ENCODE results near the gene AAMP. TPM values are rescaled to one million over a fixed set of nuclear protein-coding genes. Genes with fewer than 3 reads are reported as not detected.

AAMP gene
- total and polyA plus RNA-seq, 4 donors = 82.1 to 128 (median 113) TPM

DNA sequence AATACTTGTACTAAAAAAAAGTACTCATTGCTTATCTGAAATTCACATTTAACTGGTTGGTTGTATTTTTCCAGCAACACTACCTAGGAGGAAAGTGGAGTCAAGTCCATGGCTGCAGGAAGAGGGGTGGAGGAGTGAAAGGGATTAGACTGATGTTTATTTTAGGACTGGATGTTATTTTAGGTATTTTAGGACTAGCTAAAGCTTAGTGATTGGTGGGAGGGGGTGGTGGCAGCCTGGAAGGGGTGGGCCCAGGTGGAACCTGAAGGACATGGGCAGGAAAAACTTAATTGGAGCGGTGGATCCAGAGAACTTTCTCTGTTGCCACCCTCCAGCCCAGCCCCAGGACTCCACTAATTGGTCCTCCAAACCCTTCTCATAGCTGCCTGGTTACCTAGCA is 26.3 kb upstream of the AAMP start:
- DNase-seq (ENCODE audit: low read depth in 4 of 6, low spot score in 6 of 6) = no peak
- H3K4me1 ChIP-seq (ENCODE audit: control insufficient read depth, insufficient read depth, low read length) = peaks cover 10% of the 10 kb centered on the region
- no peaks in the 10 kb centered on the region for H3K9me3 ChIP-seq (ENCODE audit: control insufficient read depth, insufficient read depth, low read length)
- no peak overlapping the region for H3K4me3 ChIP-seq (ENCODE audit: low read depth, low read length)
- H3K27ac ChIP-seq (ENCODE audit: low read depth, low read length) = no peak overlapping the region
- peaks cover 4% of the 10 kb centered on the region for H3K27me3 ChIP-seq (ENCODE audit: control insufficient read depth, insufficient read depth, low read length)
- WGBS (ENCODE audit: insufficient coverage) = 100% methylated on average over 1 of the region's 1 CpG
- H3K36me3 ChIP-seq (ENCODE audit: control insufficient read depth, insufficient read depth, low read length) = no peaks in the 10 kb centered on the region

- 86% methylated on average over 6 of the region's 7 CpGs for WGBS (ENCODE audit: insufficient coverage)
- Histone ChIP-seq H3K4me1 (ENCODE audit: control insufficient read depth, insufficient read depth, low read length) (peaks cover 19% of the 10 kb centered on the region), H3K4me3 (ENCODE audit: low read depth, low read length) (no peak overlapping the region), H3K9me3 (ENCODE audit: control insufficient read depth, insufficient read depth, low read length) (no peaks in the 10 kb centered on the region), H3K36me3 (ENCODE audit: control insufficient read depth, insufficient read depth, low read length) (no peaks in the 10 kb centered on the region), H3K27me3 (ENCODE audit: control insufficient read depth, insufficient read depth, low read length) (peaks cover 4% of the 10 kb centered on the region), H3K27ac (ENCODE audit: low read depth, low read length) (no peak overlapping the region)
- DNase-seq (ENCODE audit: low read depth in 4 of 6, low spot score in 6 of 6) = no peak
Observed at GRCh38 chr2:218295029-218295428, 25.1 kb upstream of the AAMP start.

- H3K36me3 ChIP-seq (ENCODE audit: control insufficient read depth, insufficient read depth, low read length) = no peaks in the 10 kb centered on the region
- H3K27ac ChIP-seq (ENCODE audit: low read depth, low read length) = no peak overlapping the region
- no peaks in the 10 kb centered on the region for H3K9me3 ChIP-seq (ENCODE audit: control insufficient read depth, insufficient read depth, low read length)
- peaks cover 23% of the 10 kb centered on the region for H3K4me1 ChIP-seq (ENCODE audit: control insufficient read depth, insufficient read depth, low read length)
- peaks cover 4% of the 10 kb centered on the region for H3K27me3 ChIP-seq (ENCODE audit: control insufficient read depth, insufficient read depth, low read length)
- WGBS (ENCODE audit: insufficient coverage) = 87% methylated on average over 4 of the region's 5 CpGs
- DNase-seq (ENCODE audit: low read depth in 4 of 6, low spot score in 6 of 6) = no peak
- no peak overlapping the region for H3K4me3 ChIP-seq (ENCODE audit: low read depth, low read length)
Observed at GRCh38 chr2:218294430-218295022, 24.6 kb upstream of the AAMP start.

DNA sequence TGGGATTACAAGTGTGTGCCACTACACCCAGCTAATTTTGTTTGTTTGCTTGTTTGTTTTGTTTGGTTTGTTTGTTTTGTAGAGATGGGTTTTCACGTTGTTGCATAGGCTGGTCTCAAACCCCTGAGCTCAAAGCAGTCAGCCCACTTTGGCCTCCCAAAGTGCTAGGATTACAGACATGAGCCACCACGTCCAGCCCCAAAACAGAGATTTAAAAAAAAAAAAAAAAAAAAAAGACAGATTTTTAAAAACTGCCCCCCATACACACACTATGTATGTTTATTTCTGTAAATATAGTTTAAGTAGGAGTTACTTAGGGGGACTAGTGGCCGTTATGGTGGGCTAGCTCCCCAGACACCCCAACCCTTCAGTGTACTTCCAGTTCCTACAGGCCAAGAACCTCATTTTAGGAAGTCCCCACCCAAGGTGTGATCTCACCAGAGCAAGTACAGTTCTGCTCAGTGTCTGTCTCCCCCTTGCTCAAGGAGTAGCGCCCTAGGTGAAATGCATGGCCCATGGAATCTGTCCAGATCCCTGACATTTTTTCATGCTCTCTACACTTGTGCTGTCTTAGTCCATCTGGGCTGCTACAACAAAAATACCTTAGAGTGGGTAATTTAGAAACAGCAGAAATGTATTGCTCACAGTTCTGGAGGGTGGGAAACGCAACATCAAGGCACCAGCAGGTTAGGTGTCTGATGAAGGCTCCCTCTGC is 23.9 kb upstream of the AAMP start:
- no peaks in the 10 kb centered on the region for H3K36me3 ChIP-seq (ENCODE audit: control insufficient read depth, insufficient read depth, low read length)
- peaks cover 24% of the 10 kb centered on the region for H3K4me1 ChIP-seq (ENCODE audit: control insufficient read depth, insufficient read depth, low read length)
- 0% methylated on average over 1 of the region's 5 CpGs for WGBS (ENCODE audit: insufficient coverage)
- H3K27me3 ChIP-seq (ENCODE audit: control insufficient read depth, insufficient read depth, low read length) = peaks cover 4% of the 10 kb centered on the region
- no peaks in the 10 kb centered on the region for H3K9me3 ChIP-seq (ENCODE audit: control insufficient read depth, insufficient read depth, low read length)
- H3K4me3 ChIP-seq (ENCODE audit: low read depth, low read length) = no peak overlapping the region
- DNase-seq (ENCODE audit: low read depth in 4 of 6, low spot score in 6 of 6) = no peak
- H3K27ac ChIP-seq (ENCODE audit: low read depth, low read length) = no peak overlapping the region

GRCh38 chr2:218292048-218293014 is 22.4 kb upstream of the AAMP start, which contains the start of gene TMBIM1:
TMBIM1 (minus strand) TSS chr2:218292503; CDS start chr2:218282141, 10,362 bp downstream.
- peak within 1 kb of the TSS; percentile 82 for H3K27ac ChIP-seq (ENCODE audit: low read depth, low read length)
- no peaks in the 10 kb centered on the region for H3K36me3 ChIP-seq (ENCODE audit: control insufficient read depth, insufficient read depth, low read length)
- H3K27me3 ChIP-seq (ENCODE audit: control insufficient read depth, insufficient read depth, low read length) = peaks cover 4% of the 10 kb centered on the region
- peak in 1 of 6 donors; percentile 79 for DNase-seq (ENCODE audit: low read depth in 4 of 6, low spot score in 6 of 6)
- H3K4me3 ChIP-seq (ENCODE audit: low read depth, low read length) = peak within 1 kb of the TSS; percentile 63
- peaks cover 28% of the 10 kb centered on the region for H3K4me1 ChIP-seq (ENCODE audit: control insufficient read depth, insufficient read depth, low read length)
- 13% methylated on average over 46 of the region's 63 CpGs for WGBS (ENCODE audit: insufficient coverage)
- no peaks in the 10 kb centered on the region for H3K9me3 ChIP-seq (ENCODE audit: control insufficient read depth, insufficient read depth, low read length)

GRCh38 chr2:218291318-218292047 is 21.5 kb upstream of the AAMP start:
- no peaks in the 10 kb centered on the region for H3K9me3 ChIP-seq (ENCODE audit: control insufficient read depth, insufficient read depth, low read length)
- 62% methylated on average over 7 of the region's 12 CpGs for WGBS (ENCODE audit: insufficient coverage)
- H3K27ac ChIP-seq (ENCODE audit: low read depth, low read length) = peak overlapping the region; percentile 82
- peaks cover 4% of the 10 kb centered on the region for H3K27me3 ChIP-seq (ENCODE audit: control insufficient read depth, insufficient read depth, low read length)
- H3K4me1 ChIP-seq (ENCODE audit: control insufficient read depth, insufficient read depth, low read length) = peaks cover 36% of the 10 kb centered on the region
- DNase-seq (ENCODE audit: low read depth in 4 of 6, low spot score in 6 of 6) = peak in 1 of 6 donors; percentile 28
- no peaks in the 10 kb centered on the region for H3K36me3 ChIP-seq (ENCODE audit: control insufficient read depth, insufficient read depth, low read length)
- peak overlapping the region; percentile 63 for H3K4me3 ChIP-seq (ENCODE audit: low read depth, low read length)

DNA sequence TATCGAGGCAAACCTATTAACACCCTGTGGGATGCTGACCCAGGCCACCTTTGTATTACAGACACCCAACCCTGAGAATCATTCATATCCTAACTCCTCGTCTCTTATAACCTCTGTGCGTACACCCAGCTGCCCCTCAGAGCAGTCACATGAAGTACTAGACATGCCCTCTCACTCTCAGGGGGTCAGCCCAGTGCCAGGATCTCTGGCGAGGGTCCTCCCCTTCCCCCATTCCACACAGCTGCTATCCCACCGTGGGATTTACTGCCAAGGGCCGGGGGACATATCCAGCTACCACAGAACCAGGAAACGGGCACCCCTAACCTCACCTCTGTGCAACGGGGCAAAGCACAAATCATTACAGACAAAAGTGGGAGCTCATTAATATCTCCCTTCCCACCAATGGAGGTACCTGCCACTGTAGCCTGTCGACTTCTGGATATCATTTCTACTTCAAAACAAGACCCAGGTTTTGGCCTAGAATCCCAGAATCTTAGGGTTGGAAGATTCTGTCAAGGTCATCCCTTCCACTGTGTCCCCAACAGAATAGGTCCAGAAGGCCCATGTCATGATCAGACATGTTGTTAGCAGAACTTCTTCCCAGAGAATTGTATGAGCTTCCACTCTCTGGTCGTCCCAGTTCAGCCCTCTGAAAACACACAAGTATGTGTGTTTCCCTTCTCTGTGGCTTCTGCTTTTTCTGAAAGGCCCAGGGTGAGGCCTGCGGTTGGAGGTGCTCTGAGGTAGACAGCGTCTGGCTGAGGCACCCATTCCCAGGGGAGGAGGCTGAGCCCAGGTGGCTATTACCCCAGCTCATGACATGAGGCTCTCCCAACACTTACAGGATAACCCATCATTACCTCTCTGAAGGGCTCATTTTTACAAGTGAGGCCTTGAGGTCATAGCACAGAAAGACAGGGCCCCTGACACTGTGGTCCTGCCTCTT is 20.7 kb upstream of the AAMP start:
- Histone ChIP-seq H3K9me3 (ENCODE audit: control insufficient read depth, insufficient read depth, low read length) (no peaks in the 10 kb centered on the region), H3K4me1 (ENCODE audit: control insufficient read depth, insufficient read depth, low read length) (peaks cover 45% of the 10 kb centered on the region), H3K27me3 (ENCODE audit: control insufficient read depth, insufficient read depth, low read length) (peaks cover 4% of the 10 kb centered on the region), H3K36me3 (ENCODE audit: control insufficient read depth, insufficient read depth, low read length) (no peaks in the 10 kb centered on the region), H3K4me3 (ENCODE audit: low read depth, low read length) (no peak overlapping the region), H3K27ac (ENCODE audit: low read depth, low read length) (peak overlapping the region; percentile 82)
- WGBS (ENCODE audit: insufficient coverage) = 57% methylated on average over 9 of the region's 12 CpGs
- DNase-seq (ENCODE audit: low read depth in 4 of 6, low spot score in 6 of 6) = no peak

- Histone ChIP-seq H3K27ac (ENCODE audit: low read depth, low read length) (peak overlapping the region; percentile 57), H3K27me3 (ENCODE audit: control insufficient read depth, insufficient read depth, low read length) (peaks cover 4% of the 10 kb centered on the region), H3K36me3 (ENCODE audit: control insufficient read depth, insufficient read depth, low read length) (no peaks in the 10 kb centered on the region), H3K9me3 (ENCODE audit: control insufficient read depth, insufficient read depth, low read length) (no peaks in the 10 kb centered on the region), H3K4me1 (ENCODE audit: control insufficient read depth, insufficient read depth, low read length) (peaks cover 51% of the 10 kb centered on the region), H3K4me3 (ENCODE audit: low read depth, low read length) (no peak overlapping the region)
- 18% methylated on average over 2 of the region's 6 CpGs for WGBS (ENCODE audit: insufficient coverage)
- DNase-seq (ENCODE audit: low read depth in 4 of 6, low spot score in 6 of 6) = peak in 1 of 6 donors; percentile 45
Observed at GRCh38 chr2:218289639-218290315, 19.8 kb upstream of the AAMP start.
